ENCODE measurements around the gene SPRED1. TPM values are rescaled to one million over a fixed set of nuclear protein-coding genes. Genes with fewer than 3 reads are reported as not detected.

The SPRED1 gene
- total and polyA plus RNA-seq, 2 of the 13 experiments (the other 11 are each of a cell fraction or from before 2014, with no cell fraction given): 3.8 to 9.6 TPM

DNA sequence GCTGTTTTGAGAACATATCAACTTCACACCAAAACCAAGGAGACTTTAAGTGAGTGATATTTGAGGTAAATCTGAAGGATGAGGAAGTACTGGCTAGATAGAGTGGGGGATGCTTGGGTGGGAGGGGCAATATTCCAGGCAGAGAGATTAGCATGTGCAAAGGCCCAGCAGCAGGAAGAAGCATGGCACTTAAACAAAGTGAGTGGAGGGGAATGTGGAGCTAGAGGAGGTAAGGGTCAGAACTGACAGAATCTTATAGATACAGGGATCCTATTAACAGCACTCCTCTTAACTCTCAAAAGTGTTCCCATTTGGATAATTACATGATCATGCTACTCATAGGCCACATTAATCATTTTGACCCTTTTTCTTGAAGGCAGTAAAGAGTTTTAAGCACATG lies 41.4 kb upstream of the SPRED1 start:
- FAIRE-seq: no peak
- no TSS peak for BruUV-seq (replicated peaks)
- Histone ChIP-seq H3K9ac (ENCODE audit: insufficient read depth, low read depth, low read length) (no peak overlapping the region), H3K9me3 (ENCODE audit: low read length) (no peaks in the 10 kb centered on the region), H3K27me3 (ENCODE audit: control insufficient read depth in 1 of 2, insufficient read depth in 2 of 2, low read length in 2 of 2) (peaks cover 0 to 5% of the 10 kb centered on the region in 2 experiments; a peak in 1 of 5 replicates), H3K4me1 (ENCODE audit: insufficient read depth, low read length) (peaks cover 6% of the 10 kb centered on the region), H3K4me2 (ENCODE audit: low read depth, low read length) (no peak overlapping the region), H4K20me1 (ENCODE audit: insufficient read depth, low read length) (no peaks in the 10 kb centered on the region), H2AFZ (ENCODE audit: low read length) (no peak overlapping the region), H3K36me3 (replicated peaks in 1 of 2; ENCODE audit: control insufficient read depth in 1 of 2, insufficient read depth in 2 of 2, low read length in 2 of 2) (no peaks in the 10 kb centered on the region), H3K79me2 (ENCODE audit: insufficient read depth, low read length) (no peaks in the 10 kb centered on the region), H3K4me3 (replicated peaks in 1 of 3; ENCODE audit: insufficient read depth in 1 of 3, low read depth in 2 of 3, low read length in 3 of 3) (no peak overlapping the region), H3K27ac (ENCODE audit: extremely low read length, insufficient read depth, low read length) (no peak overlapping the region)
- ChIA-PET POLR2A (no interaction called here), CTCF (ENCODE audit: low intra/inter-chr PET ratio, low total read pairs) (no interaction called here)
- in situ Hi-C loops (cut with HindIII; ENCODE audit: extremely low pct_ligation_motif_present, low pct_unique_long_range_greater_than_20kb) (no loop called here), intact Hi-C loops (cut with micrococcal nuclease; ENCODE audit: unreplicated experiment) (no loop called here)
- ATAC-seq: no peak
- no peak for DNase-seq (ENCODE audit: low spot score)
- no peak for TF ChIP-seq ZNF724P (CRISPR knock-in tag; IDR thresholded peaks at IDR 0.05; ENCODE audit: borderline replicate concordance)
- no peak for TF ChIP-seq ZNF234 (CRISPR knock-in tag; conservative IDR thresholded peaks at IDR 0.05)

DNA sequence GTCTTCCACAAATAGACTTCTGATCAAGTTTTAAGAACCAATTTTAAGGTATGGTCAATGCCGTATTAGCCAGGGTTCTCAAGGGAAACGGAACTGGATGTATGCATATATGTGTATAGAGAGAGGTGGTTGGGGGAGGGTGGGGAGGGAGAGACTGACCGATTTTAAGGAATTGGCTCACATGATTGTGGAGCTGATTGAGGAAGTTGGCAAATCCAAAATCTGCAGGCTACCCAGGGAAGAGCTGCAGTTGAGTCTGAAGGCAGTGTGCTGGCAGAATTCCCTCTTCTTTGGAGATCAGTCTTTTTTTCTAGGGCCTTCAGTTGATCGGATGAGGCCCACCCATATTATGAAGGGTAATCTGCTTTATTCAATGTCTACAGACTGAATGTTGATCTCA lies 40.8 kb upstream of the SPRED1 start:
- Histone ChIP-seq H3K4me2 (ENCODE audit: low read depth, low read length) (no peak overlapping the region), H3K27ac (ENCODE audit: extremely low read length, insufficient read depth, low read length) (no peak overlapping the region), H3K9me3 (ENCODE audit: low read length) (no peaks in the 10 kb centered on the region), H3K4me3 (replicated peaks in 1 of 3; ENCODE audit: insufficient read depth in 1 of 3, low read depth in 2 of 3, low read length in 3 of 3) (no peak overlapping the region), H3K4me1 (ENCODE audit: insufficient read depth, low read length) (peaks cover 12% of the 10 kb centered on the region), H3K36me3 (replicated peaks in 1 of 2; ENCODE audit: control insufficient read depth in 1 of 2, insufficient read depth in 2 of 2, low read length in 2 of 2) (no peaks in the 10 kb centered on the region), H2AFZ (ENCODE audit: low read length) (no peak overlapping the region), H3K27me3 (ENCODE audit: control insufficient read depth in 1 of 2, insufficient read depth in 2 of 2, low read length in 2 of 2) (peaks cover 0 to 5% of the 10 kb centered on the region in 2 experiments; a peak in 1 of 5 replicates), H3K9ac (ENCODE audit: insufficient read depth, low read depth, low read length) (no peak overlapping the region), H3K79me2 (ENCODE audit: insufficient read depth, low read length) (no peaks in the 10 kb centered on the region), H4K20me1 (ENCODE audit: insufficient read depth, low read length) (no peaks in the 10 kb centered on the region)
- BruUV-seq (replicated peaks): no TSS peak
- WGBS (ENCODE audit: low lambda C conversion rate): 46% methylated on average over 4 of the region's 4 CpGs
- in situ Hi-C loops (cut with HindIII; ENCODE audit: extremely low pct_ligation_motif_present, low pct_unique_long_range_greater_than_20kb) (no loop called here), intact Hi-C loops (cut with micrococcal nuclease; ENCODE audit: unreplicated experiment) (no loop called here)
- POLR2A ChIA-PET: no interaction called here
- DNase-seq (ENCODE audit: low spot score) (no peak), ATAC-seq (no peak), FAIRE-seq (no peak)
- CTCF ChIA-PET (ENCODE audit: low intra/inter-chr PET ratio, low total read pairs): no interaction called here
- TF ChIP-seq FOXM1 (CRISPR knock-in tag; IDR thresholded peaks at IDR 0.05) (no peak), ZNF101 (CRISPR knock-in tag; IDR thresholded peaks at IDR 0.05; ENCODE audit: borderline replicate concordance, low read depth) (no peak), ZNF678 (CRISPR knock-in tag; IDR thresholded peaks at IDR 0.05) (no peak), SALL1 (CRISPR knock-in tag; IDR thresholded peaks at IDR 0.05) (no peak), SALL2 (CRISPR knock-in tag; IDR thresholded peaks at IDR 0.05) (no peak), SMYD3 (CRISPR knock-in tag; IDR thresholded peaks at IDR 0.05) (no peak), ZFP90 (CRISPR knock-in tag; IDR thresholded peaks at IDR 0.05; ENCODE audit: borderline replicate concordance) (no peak)
- TF ChIP-seq, protein P1, sequence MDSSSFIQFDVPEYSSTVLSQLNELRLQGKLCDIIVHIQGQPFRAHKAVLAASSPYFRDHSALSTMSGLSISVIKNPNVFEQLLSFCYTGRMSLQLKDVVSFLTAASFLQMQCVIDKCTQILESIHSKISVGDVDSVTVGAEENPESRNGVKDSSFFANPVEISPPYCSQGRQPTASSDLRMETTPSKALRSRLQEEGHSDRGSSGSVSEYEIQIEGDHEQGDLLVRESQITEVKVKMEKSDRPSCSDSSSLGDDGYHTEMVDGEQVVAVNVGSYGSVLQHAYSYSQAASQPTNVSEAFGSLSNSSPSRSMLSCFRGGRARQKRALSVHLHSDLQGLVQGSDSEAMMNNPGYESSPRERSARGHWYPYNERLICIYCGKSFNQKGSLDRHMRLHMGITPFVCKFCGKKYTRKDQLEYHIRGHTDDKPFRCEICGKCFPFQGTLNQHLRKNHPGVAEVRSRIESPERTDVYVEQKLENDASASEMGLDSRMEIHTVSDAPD (CRISPR knock-in tag; IDR thresholded peaks at IDR 0.05): no peak

All from HepG2 (cell line).